GM18861 (cell line): ENCODE data around the gene LPCAT1.
"Not testable (repeated sequence)": the region's sequence is repeated elsewhere in the genome, so short reads cannot be mapped to it uniquely, and the experiment has no call there.

ENCODE experiments used
- ATAC-seq: cut with Tn5 transposase; IDR thresholded peaks from one replicate; pipeline ENCODE4 v1.9.1; 2021; ENCODE audit not compliant: unreplicated experiment

Gene LPCAT1

GRCh38 chr5:1523793-1524480 lies at the start of gene LPCAT1:
Gene LPCAT1 (minus strand): TSS chr5:1523960. CDS start chr5:1523844, 116 bp downstream.
- peak; percentile 66 for ATAC-seq

GRCh38 chr5:1571875-1572274 lies 48.1 kb upstream of the LPCAT1 start:
- ATAC-seq, result not testable (repeated sequence)

GRCh38 chr5:1570975-1571374 lies 47.2 kb upstream of the LPCAT1 start:
- no peak for ATAC-seq

- no peak for ATAC-seq
Observed at GRCh38 chr5:1568201-1568979, 44.6 kb upstream of the LPCAT1 start.

- ATAC-seq, result not testable (repeated sequence)
Observed at GRCh38 chr5:1567527-1568200, 43.9 kb upstream of the LPCAT1 start.

GRCh38 chr5:1565737-1566734 lies 42.3 kb upstream of the LPCAT1 start:
- ATAC-seq, result no peak

- ATAC-seq, result no peak
Observed at GRCh38 chr5:1564824-1565736, 41.3 kb upstream of the LPCAT1 start.

- no peak for ATAC-seq
Observed at GRCh38 chr5:1564182-1564748, 40.5 kb upstream of the LPCAT1 start.

- ATAC-seq, result no peak
Observed at GRCh38 chr5:1563617-1564181, 39.9 kb upstream of the LPCAT1 start.

- ATAC-seq, result no peak
Observed at GRCh38 chr5:1563051-1563461, 39.3 kb upstream of the LPCAT1 start.

- ATAC-seq, result no peak
Observed at GRCh38 chr5:1562599-1562998, 38.8 kb upstream of the LPCAT1 start.

- no peak for ATAC-seq
Observed at GRCh38 chr5:1561402-1561929, 37.7 kb upstream of the LPCAT1 start.

- ATAC-seq, result not testable (repeated sequence)
Observed at GRCh38 chr5:1560499-1560898, 36.7 kb upstream of the LPCAT1 start.

GRCh38 chr5:1558944-1559343 lies 35.2 kb upstream of the LPCAT1 start:
- ATAC-seq, result no peak

GRCh38 chr5:1557114-1557873 lies 33.5 kb upstream of the LPCAT1 start:
- no peak for ATAC-seq

GRCh38 chr5:1555808-1556731 lies 32.3 kb upstream of the LPCAT1 start:
- no peak for ATAC-seq
